GM12801 (cell line): ENCODE measurements around the gene DAPK3.

Experiments used
- CTCF ChIP-seq: IDR thresholded peaks from one replicate; pipeline ENCODE4 v1.5.1; 2011; ENCODE audit warnings: control low read depth; ENCODE audit not compliant: insufficient read length; ENCODE audit errors: extremely low read depth

Gene DAPK3

GRCh38 chr19:3923912-3924311, 47.0 kb downstream of the DAPK3 start:
- no peak for TF ChIP-seq CTCF

GRCh38 chr19:3923096-3923758, 47.7 kb downstream of the DAPK3 start:
- no peak for TF ChIP-seq CTCF

- TF ChIP-seq CTCF = no peak
Observed at GRCh38 chr19:3919793-3920192, 51.1 kb downstream of the DAPK3 start.

GRCh38 chr19:3916033-3916432, 54.9 kb downstream of the DAPK3 start:
- no peak for TF ChIP-seq CTCF

GRCh38 chr19:3914199-3914598, 56.7 kb downstream of the DAPK3 start:
- no peak for TF ChIP-seq CTCF

- no peak for TF ChIP-seq CTCF
Observed at GRCh38 chr19:3910105-3910504, 60.8 kb downstream of the DAPK3 start.
